WTC11 (cell line): ENCODE data around the gene CYP24A1. TPM values are rescaled to one million over a fixed set of nuclear protein-coding genes. Genes with fewer than 3 reads are reported as not detected.

Source experiments
- ATAC-seq: fragments of 200-7000 bp; cut with Tn5 transposase; 2 replicates; pipeline ENCODE4 v1.10.0; 2021; ENCODE audit warnings: mild to moderate bottlenecking, moderate library complexity
- CTCF ChIA-PET: fragments of 300-600 bp; sonication (Branson Sonifier 250); formaldehyde crosslinking; loops from one replicate; lab custom pipeline; 2021; ENCODE audit warnings: antibody characterized with exemption; lab: Charles Lee
- POLR2A ChIA-PET: fragments of 350-600 bp; sonication (Branson Sonifier 250); formaldehyde crosslinking; loops from one replicate; lab custom pipeline; 2021; ENCODE audit warnings: antibody characterized with exemption; lab: Charles Lee
- DNase-seq: peaks from one replicate; pipeline ENCODE4 v3.0.0; 2021; ENCODE audit warnings: low spot score
- H3K27ac Mint-ChIP-seq: 2 replicates; pipeline ENCODE4 v1.8.0; 2021; ENCODE audit warnings: mixed read lengths
- H3K27me3 Mint-ChIP-seq: 2 replicates; pipeline ENCODE4 v1.8.0; 2021; ENCODE audit warnings: low read depth, mild to moderate bottlenecking, moderate library complexity, mixed read lengths
- H3K36me3 Mint-ChIP-seq: 2 replicates; pipeline ENCODE4 v1.8.0; 2021; ENCODE audit warnings: mixed read lengths
- H3K4me1 Mint-ChIP-seq: 2 replicates; pipeline ENCODE4 v1.8.0; 2022; ENCODE audit warnings: mixed read lengths
- H3K4me3 Mint-ChIP-seq: 2 replicates; pipeline ENCODE4 v1.8.0; 2021; ENCODE audit warnings: mild to moderate bottlenecking, moderate library complexity, mixed read lengths
- H3K9me3 Mint-ChIP-seq: 2 replicates; pipeline ENCODE4 v1.8.0; 2021; ENCODE audit warnings: mixed read lengths
- CBFB ChIP-seq: sonication (generic); formaldehyde crosslinking; IDR thresholded peaks from 2 replicates; pipeline ENCODE4 v1.8.1; 2022; ENCODE audit warnings: mild to moderate bottlenecking, low read depth, missing genetic modification reagents
- FOXK1 ChIP-seq: sonication (generic); formaldehyde crosslinking; IDR thresholded peaks from 2 replicates; pipeline ENCODE4 v1.8.0; 2022; ENCODE audit warnings: mild to moderate bottlenecking, moderate library complexity, missing genetic modification reagents
- FOXP1 ChIP-seq: sonication (generic); formaldehyde crosslinking; IDR thresholded peaks from 2 replicates; pipeline ENCODE4 v1.8.0; 2022; ENCODE audit warnings: missing genetic modification reagents, mild to moderate bottlenecking, moderate library complexity, borderline replicate concordance
- GABPB1 ChIP-seq: sonication (generic); formaldehyde crosslinking; IDR thresholded peaks from 2 replicates; pipeline ENCODE4 v1.8.1; 2023; ENCODE audit warnings: mild to moderate bottlenecking, missing genetic modification reagents
- MYBL2 ChIP-seq: sonication (generic); formaldehyde crosslinking; IDR thresholded peaks from 2 replicates; pipeline ENCODE4 v1.8.1; 2023; ENCODE audit warnings: mild to moderate bottlenecking, moderate library complexity, missing genetic modification reagents
- NR1H2 ChIP-seq: sonication (generic); formaldehyde crosslinking; IDR thresholded peaks from 2 replicates; pipeline ENCODE4 v1.9.0; 2021; ENCODE audit warnings: mild to moderate bottlenecking, moderate library complexity, missing genetic modification reagents
- STAT6 ChIP-seq: sonication (generic); formaldehyde crosslinking; conservative IDR thresholded peaks from 2 replicates; pipeline ENCODE4 v1.8.1; 2023; ENCODE audit warnings: mild to moderate bottlenecking, low read depth, missing genetic modification reagents, moderate library complexity
- TEAD4 ChIP-seq: sonication (generic); formaldehyde crosslinking; IDR thresholded peaks from 2 replicates; pipeline ENCODE4 v1.8.0; 2022; ENCODE audit warnings: mild to moderate bottlenecking, missing genetic modification reagents
- ZNF232 ChIP-seq: sonication (generic); formaldehyde crosslinking; IDR thresholded peaks from 2 replicates; pipeline ENCODE4 v1.8.0; 2022; ENCODE audit warnings: mild to moderate bottlenecking, missing genetic modification reagents
- total RNA-seq: library from RNA; stranded (reverse); gene quantifications from 3 replicates; pipeline ENCODE4 v1.2.3, GENCODE V29; 2021
- TF ChIP-seq, protein P1 (sequence below): sonication (generic); formaldehyde crosslinking; IDR thresholded peaks from 2 replicates; pipeline ENCODE4 v1.8.1; 2023; ENCODE audit warnings: mild to moderate bottlenecking, missing genetic modification reagents
- TF ChIP-seq, protein P2 (sequence below): sonication (generic); formaldehyde crosslinking; IDR thresholded peaks from 2 replicates; pipeline ENCODE4 v1.8.0; 2022; ENCODE audit warnings: mild to moderate bottlenecking, missing genetic modification reagents
- TF ChIP-seq, protein P3 (sequence below): sonication (generic); formaldehyde crosslinking; IDR thresholded peaks from 2 replicates; pipeline ENCODE4 v1.8.0; 2022; ENCODE audit warnings: missing genetic modification reagents
- TF ChIP-seq, protein P4 (sequence below): fragments of 250-450 bp; sonication (Bioruptor Pico); IDR thresholded peaks from 2 replicates; pipeline ENCODE4 v1.8.0; 2021; ENCODE audit warnings: mild to moderate bottlenecking
- TF ChIP-seq, protein P5 (sequence below): sonication (generic); formaldehyde crosslinking; IDR thresholded peaks from 2 replicates; pipeline ENCODE4 v1.8.0; 2022; ENCODE audit warnings: mild to moderate bottlenecking, missing genetic modification reagents
- TF ChIP-seq, protein P6 (sequence below): sonication (generic); formaldehyde crosslinking; IDR thresholded peaks from 2 replicates; pipeline ENCODE4 v1.8.1; 2022; ENCODE audit warnings: low read depth, missing genetic modification reagents, borderline replicate concordance
- TF ChIP-seq, protein P7 (sequence below): sonication (generic); formaldehyde crosslinking; IDR thresholded peaks from 2 replicates; pipeline ENCODE4 v1.8.1; 2023; ENCODE audit warnings: mild to moderate bottlenecking, missing genetic modification reagents, moderate library complexity

CYP24A1 gene
- total RNA-seq, 1 experiment from 2014 or later: not detected

DNA sequence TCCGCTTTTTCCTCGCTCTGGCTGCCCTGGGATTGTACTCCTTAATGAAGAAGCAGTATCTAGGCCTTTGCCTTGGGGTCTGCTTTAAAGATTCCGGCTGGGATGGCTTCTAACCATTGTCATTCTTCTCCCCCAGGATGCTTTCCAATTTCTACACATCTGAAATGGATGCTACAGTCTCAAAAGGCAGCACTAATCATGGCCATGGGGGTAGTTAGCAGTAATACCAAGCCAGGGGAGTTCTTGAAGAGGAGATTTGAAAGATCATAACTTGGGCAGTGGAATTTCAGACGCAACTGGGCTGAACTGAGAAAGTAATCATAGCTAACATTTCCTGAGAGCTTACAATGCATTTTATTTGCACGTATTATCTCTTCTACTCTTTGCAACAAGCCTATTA lies 30.7 kb upstream of the CYP24A1 start (continued):
- TF ChIP-seq, protein P1, sequence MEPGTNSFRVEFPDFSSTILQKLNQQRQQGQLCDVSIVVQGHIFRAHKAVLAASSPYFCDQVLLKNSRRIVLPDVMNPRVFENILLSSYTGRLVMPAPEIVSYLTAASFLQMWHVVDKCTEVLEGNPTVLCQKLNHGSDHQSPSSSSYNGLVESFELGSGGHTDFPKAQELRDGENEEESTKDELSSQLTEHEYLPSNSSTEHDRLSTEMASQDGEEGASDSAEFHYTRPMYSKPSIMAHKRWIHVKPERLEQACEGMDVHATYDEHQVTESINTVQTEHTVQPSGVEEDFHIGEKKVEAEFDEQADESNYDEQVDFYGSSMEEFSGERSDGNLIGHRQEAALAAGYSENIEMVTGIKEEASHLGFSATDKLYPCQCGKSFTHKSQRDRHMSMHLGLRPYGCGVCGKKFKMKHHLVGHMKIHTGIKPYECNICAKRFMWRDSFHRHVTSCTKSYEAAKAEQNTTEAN (CRISPR knock-in tag): no peak
- TF ChIP-seq, protein P2, sequence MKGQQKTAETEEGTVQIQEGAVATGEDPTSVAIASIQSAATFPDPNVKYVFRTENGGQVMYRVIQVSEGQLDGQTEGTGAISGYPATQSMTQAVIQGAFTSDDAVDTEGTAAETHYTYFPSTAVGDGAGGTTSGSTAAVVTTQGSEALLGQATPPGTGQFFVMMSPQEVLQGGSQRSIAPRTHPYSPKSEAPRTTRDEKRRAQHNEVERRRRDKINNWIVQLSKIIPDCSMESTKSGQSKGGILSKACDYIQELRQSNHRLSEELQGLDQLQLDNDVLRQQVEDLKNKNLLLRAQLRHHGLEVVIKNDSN (CRISPR knock-in tag): no peak
- TF ChIP-seq FOXP1 (CRISPR knock-in tag) (no peak), ZNF232 (CRISPR knock-in tag) (no peak), NR1H2 (no peak), GABPB1 (CRISPR knock-in tag) (no peak), MYBL2 (CRISPR knock-in tag) (no peak)
- TF ChIP-seq, protein P3, sequence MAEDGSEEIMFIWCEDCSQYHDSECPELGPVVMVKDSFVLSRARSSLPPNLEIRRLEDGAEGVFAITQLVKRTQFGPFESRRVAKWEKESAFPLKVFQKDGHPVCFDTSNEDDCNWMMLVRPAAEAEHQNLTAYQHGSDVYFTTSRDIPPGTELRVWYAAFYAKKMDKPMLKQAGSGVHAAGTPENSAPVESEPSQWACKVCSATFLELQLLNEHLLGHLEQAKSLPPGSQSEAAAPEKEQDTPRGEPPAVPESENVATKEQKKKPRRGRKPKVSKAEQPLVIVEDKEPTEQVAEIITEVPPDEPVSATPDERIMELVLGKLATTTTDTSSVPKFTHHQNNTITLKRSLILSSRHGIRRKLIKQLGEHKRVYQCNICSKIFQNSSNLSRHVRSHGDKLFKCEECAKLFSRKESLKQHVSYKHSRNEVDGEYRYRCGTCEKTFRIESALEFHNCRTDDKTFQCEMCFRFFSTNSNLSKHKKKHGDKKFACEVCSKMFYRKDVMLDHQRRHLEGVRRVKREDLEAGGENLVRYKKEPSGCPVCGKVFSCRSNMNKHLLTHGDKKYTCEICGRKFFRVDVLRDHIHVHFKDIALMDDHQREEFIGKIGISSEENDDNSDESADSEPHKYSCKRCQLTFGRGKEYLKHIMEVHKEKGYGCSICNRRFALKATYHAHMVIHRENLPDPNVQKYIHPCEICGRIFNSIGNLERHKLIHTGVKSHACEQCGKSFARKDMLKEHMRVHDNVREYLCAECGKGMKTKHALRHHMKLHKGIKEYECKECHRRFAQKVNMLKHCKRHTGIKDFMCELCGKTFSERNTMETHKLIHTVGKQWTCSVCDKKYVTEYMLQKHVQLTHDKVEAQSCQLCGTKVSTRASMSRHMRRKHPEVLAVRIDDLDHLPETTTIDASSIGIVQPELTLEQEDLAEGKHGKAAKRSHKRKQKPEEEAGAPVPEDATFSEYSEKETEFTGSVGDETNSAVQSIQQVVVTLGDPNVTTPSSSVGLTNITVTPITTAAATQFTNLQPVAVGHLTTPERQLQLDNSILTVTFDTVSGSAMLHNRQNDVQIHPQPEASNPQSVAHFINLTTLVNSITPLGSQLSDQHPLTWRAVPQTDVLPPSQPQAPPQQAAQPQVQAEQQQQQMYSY (CRISPR knock-in tag): no peak

DNA sequence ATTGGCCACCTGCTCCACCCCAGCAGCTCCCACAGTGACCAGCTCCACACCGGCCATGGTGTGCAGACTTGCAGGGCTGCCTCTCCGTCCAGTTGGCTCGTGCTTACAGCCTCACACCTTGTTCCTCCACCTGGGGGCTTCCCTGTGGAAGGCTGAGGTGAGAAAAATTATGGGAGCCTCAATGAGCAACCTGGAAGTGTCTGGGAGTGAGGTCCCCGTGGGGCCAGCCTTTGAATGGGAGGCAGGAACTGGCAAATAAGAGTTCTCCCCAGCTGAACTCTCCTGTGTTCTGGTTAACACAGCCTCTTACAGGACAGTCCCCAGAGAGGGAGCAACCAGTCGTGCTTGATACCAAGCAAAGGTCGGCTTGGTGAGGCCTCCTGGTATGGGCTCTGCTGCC lies 30.3 kb upstream of the CYP24A1 start:
- Mint-ChIP-seq H3K27ac (no peak overlapping the region), H3K9me3 (no peaks in the 10 kb centered on the region), H3K4me3 (no peak overlapping the region), H3K27me3 (no peaks in the 10 kb centered on the region), H3K36me3 (no peaks in the 10 kb centered on the region), H3K4me1 (peaks cover 23% of the 10 kb centered on the region)
- ChIA-PET CTCF (no interaction called here), POLR2A (no interaction called here)
- DNase-seq: no peak
- TF ChIP-seq, protein P4, sequence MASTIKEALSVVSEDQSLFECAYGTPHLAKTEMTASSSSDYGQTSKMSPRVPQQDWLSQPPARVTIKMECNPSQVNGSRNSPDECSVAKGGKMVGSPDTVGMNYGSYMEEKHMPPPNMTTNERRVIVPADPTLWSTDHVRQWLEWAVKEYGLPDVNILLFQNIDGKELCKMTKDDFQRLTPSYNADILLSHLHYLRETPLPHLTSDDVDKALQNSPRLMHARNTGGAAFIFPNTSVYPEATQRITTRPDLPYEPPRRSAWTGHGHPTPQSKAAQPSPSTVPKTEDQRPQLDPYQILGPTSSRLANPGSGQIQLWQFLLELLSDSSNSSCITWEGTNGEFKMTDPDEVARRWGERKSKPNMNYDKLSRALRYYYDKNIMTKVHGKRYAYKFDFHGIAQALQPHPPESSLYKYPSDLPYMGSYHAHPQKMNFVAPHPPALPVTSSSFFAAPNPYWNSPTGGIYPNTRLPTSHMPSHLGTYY (CRISPR knock-in tag): no peak
- TF ChIP-seq, protein P5, sequence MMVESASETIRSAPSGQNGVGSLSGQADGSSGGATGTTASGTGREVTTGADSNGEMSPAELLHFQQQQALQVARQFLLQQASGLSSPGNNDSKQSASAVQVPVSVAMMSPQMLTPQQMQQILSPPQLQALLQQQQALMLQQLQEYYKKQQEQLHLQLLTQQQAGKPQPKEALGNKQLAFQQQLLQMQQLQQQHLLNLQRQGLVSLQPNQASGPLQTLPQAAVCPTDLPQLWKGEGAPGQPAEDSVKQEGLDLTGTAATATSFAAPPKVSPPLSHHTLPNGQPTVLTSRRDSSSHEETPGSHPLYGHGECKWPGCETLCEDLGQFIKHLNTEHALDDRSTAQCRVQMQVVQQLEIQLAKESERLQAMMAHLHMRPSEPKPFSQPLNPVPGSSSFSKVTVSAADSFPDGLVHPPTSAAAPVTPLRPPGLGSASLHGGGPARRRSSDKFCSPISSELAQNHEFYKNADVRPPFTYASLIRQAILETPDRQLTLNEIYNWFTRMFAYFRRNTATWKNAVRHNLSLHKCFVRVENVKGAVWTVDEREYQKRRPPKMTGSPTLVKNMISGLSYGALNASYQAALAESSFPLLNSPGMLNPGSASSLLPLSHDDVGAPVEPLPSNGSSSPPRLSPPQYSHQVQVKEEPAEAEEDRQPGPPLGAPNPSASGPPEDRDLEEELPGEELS (CRISPR knock-in tag): no peak
- no peak for ATAC-seq

DNA sequence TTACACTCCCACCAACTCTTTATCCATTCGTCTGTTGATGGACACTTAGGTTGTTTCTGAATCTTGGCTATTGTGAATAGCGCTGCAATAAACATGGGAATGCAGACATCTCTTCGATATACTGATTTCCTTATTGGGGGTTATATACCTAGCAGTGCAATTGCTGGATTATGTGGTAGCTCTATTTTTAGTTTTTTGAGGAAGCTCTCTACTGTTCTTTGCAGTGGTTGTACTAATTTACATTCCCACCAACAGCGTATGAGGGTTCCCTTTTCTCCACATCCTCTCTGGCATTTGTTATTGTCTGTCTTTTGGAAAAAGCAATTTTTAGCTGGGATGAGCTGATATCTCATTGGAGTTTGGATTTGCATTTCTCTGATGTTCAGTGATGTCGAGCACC lies 29.5 kb upstream of the CYP24A1 start:
- ChIA-PET POLR2A (no interaction called here), CTCF (no interaction called here)
- DNase-seq (no peak), ATAC-seq (no peak)
- H3K9me3 Mint-ChIP-seq: no peaks in the 10 kb centered on the region
- no peak overlapping the region for H3K4me3 Mint-ChIP-seq
- H3K36me3 Mint-ChIP-seq: no peaks in the 10 kb centered on the region
- no peak overlapping the region for H3K27ac Mint-ChIP-seq
- H3K27me3 Mint-ChIP-seq: no peaks in the 10 kb centered on the region
- peaks cover 18% of the 10 kb centered on the region for H3K4me1 Mint-ChIP-seq
- TF ChIP-seq TEAD4 (CRISPR knock-in tag): no peak
- TF ChIP-seq STAT6: no peak
- TF ChIP-seq, protein P6, sequence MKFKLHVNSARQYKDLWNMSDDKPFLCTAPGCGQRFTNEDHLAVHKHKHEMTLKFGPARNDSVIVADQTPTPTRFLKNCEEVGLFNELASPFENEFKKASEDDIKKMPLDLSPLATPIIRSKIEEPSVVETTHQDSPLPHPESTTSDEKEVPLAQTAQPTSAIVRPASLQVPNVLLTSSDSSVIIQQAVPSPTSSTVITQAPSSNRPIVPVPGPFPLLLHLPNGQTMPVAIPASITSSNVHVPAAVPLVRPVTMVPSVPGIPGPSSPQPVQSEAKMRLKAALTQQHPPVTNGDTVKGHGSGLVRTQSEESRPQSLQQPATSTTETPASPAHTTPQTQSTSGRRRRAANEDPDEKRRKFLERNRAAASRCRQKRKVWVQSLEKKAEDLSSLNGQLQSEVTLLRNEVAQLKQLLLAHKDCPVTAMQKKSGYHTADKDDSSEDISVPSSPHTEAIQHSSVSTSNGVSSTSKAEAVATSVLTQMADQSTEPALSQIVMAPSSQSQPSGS (CRISPR knock-in tag): no peak
- TF ChIP-seq GABPB1 (CRISPR knock-in tag): no peak
- TF ChIP-seq, protein P7, sequence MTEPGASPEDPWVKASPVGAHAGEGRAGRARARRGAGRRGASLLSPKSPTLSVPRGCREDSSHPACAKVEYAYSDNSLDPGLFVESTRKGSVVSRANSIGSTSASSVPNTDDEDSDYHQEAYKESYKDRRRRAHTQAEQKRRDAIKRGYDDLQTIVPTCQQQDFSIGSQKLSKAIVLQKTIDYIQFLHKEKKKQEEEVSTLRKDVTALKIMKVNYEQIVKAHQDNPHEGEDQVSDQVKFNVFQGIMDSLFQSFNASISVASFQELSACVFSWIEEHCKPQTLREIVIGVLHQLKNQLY (CRISPR knock-in tag): no peak
- no peak for TF ChIP-seq FOXK1
- TF ChIP-seq CBFB (CRISPR knock-in tag): no peak
